Kasumi-1 (cell line): ENCODE data around the gene GNAQ.
"Not testable (repeated sequence)": the region's sequence is repeated elsewhere in the genome, so short reads cannot be mapped to it uniquely, and the experiment has no call there.

Experiments used
- DNase-seq, 2 experiments: peaks; one replicate each; lab custom pipeline; 2025; lab: John Stamatoyannopoulos, UW

Gene GNAQ

GRCh38 chr9:78031444-78031892 lies at the start of gene GNAQ:
GNAQ (minus strand) TSS chr9:78031811; CDS start chr9:78031235, 576 bp downstream.
- DNase-seq: no peak

DNA sequence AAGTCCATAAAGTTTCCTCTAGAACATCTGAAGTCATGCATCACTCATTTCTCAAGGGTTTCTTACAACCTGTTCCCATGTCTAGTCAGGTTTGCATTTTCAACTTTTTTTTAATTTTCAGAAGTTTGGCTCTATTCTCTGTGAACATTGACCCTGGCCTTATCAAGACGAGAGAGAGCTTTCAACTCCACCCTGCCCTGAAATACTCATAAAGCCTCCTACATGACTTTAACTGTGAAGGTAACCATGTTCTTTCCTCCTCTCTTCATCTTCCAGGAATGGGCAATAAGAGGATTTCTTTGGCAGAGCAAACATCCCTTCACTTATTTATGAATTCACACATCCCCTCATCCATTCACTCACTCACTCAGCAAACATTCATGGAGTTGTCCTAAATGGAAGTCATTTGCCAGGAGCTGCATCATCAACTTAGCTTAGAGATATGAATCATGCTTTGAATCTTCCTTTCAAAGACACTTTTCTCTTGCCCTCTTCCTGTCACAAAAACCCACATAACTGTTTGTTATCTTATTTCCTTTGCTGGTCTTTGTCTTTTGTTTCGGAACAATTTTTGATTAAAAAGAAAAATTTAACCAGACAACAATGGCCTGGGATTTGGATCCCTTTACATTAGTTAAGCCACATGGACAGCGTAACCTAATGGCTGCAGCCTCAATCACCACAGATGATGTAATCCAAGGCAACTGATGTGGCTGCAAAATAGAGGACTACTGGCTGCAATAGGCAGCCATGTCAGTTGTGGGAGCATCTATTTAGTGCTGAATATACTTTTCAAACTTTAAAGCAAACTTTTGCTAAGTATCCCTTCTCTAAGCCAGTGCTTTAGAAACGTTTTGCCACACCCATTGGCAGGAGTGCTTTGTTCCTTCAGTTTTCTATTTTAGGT lies 43.0 kb upstream of the GNAQ start:
- no peak for DNase-seq

- DNase-seq: peak; percentile 53 to 65
These were observed 42.1 kb upstream of the GNAQ start for GRCh38 chr9:78073722-78074121.

GRCh38 chr9:78072586-78073199 lies 41.1 kb upstream of the GNAQ start:
- DNase-seq: no peak

DNA sequence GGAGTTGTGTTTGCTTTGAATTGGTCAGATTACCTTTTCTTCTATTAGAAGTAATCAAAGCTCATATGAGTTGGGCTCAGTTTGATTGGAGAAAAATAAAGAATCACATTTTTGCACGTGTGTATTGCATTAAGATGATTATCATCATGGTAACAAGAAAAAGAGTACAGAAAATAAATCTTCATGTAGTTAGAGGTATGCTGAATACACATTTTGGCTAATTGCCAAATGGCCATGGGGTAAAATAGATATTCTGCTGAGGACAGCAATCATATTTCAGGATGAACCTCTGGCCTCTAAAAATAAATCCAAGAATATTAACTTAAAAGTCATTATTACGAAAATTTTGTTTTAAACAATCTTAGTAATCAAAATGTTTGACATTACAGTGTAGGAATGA lies 38.9 kb upstream of the GNAQ start:
- DNase-seq: no peak

DNA sequence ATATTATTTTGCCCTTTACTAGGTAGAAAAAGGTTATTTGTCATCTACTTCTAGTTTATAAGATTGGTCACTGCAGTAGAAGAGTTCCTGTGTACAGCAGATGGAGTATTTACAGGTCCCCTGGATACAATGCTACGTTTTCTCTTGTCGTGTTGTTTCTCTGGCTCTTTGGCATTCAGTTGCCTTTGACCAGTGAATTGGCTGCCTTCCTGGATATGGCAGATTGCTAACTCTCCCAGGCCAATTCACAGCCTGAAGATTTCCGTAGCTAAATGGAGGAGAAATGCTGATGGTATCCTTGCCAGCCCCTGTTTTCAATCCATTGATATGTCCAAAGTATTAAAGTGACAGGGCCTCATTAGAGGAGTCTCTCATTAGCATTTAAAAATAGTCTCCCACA lies 32.5 kb upstream of the GNAQ start:
- no peak for DNase-seq

DNA sequence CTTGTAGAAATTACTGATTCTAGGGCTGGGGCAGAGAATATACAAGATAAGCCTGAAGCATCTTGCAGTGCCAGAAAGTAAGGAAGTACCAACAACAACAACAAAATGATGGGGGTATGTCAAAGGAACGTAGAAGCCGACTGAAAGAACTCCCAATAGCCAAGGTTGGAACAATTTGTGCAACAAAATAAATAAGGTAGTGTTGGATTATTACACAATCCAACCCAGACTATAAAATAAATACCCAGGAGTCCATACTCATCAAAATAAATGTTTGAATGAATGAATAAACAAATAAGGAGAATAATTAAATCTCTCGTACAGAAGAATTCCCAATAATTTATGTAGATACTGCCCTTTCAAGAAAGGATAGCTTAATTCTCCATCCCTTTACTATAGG lies 31.1 kb upstream of the GNAQ start:
- DNase-seq: no peak

GRCh38 chr9:78054218-78054617 lies 22.6 kb upstream of the GNAQ start:
- not testable (repeated sequence) for DNase-seq

DNA sequence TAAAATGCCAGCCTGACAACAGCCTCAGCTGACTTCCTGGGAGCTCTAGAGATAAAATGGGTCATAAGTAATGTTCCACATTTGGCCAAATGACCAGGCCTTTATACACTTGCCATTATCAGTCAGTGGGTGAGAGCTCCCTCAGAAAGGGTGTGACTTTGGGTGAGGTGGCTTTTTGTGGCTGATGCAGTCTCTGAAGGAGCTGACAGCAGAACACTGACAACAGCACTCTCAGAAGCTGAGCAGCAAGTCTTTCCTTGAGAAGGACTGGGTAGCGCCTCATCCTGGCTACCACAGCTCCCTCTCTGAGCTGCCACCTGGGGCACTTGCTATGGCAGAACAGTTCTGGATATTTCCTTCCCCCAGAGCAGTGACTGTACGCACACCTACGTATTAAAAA lies 22.0 kb upstream of the GNAQ start:
- DNase-seq: no peak

DNA sequence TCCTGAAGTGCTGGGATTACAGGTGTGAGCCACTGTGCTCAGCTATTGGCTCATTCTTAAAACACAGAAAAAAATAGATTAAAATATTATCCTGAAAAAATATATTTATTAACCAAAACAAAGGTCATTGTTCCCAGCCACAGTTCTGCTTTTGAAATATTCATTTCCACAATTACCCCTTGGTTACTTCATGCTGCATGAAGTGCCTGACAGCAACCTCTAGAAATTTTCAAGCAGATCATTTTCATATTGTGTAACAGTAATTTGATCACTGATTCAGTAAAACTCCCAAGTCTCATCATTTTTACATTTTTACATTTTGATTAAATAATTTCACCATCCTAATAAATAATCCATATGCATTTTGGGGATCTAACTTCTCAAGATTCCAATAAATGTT lies 18.8 kb upstream of the GNAQ start:
- no peak for DNase-seq

DNA sequence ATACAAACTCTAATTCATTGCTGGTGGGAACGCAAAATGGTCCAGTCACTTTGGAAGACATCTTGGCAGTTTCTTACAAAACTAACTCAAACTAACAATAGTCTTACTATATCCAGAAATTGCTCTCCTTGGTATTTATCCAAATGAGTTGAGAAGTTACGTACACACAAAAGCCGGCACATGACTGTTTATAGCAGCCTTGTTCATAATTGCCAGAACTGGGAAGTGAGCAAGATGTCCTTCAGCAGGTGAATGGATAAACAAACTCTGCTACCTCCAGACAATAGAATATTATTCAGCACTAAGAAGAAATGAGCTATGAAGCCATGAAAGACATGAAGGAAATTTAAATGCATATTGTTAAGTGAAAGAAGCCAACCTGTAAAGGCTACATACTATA lies 17.9 kb upstream of the GNAQ start:
- no peak for DNase-seq

- no peak for DNase-seq
These were observed 15.5 kb upstream of the GNAQ start for GRCh38 chr9:78047106-78047505.

GRCh38 chr9:78046112-78046511 lies 14.5 kb upstream of the GNAQ start:
- DNase-seq: no peak

DNA sequence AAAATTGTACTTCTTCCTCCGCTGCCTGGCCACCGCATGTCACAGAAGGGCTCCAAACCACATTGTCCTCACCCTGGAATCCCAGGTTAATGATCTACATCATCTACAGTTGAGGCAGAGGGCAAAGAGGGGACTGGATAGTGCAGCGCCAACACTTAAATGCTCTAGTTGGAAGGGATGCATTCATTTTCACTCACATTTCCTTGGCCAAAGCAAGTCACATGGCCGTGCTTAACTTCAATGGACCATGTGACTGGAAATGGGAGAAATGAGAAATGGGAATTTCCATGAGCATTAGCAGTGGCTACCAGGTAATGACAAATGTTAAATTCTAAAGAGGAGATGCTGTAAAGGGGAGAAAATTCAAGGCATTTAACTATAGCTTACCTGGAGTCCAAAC lies 13.3 kb upstream of the GNAQ start:
- DNase-seq: no peak

- no peak for DNase-seq
These were observed 12.6 kb upstream of the GNAQ start for GRCh38 chr9:78044189-78044588.

DNA sequence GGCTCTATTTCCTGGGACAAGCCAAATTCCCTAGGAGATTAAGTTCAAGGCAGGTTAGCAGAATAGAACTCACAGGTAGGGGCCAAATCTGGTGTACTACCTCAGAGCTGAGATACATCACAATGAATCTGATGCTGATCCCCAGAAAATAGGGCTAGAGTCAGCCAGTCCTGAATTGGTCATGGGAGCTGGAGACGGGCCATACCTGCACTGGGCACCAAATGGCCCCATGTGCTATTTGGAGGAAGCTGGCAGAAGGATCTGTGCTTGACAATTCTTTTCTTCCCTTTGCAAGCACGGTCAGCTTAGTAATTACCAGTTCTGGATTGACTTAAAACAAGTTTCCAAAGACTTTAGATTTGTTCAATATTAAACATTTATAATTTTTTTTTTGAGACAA lies 10.4 kb upstream of the GNAQ start:
- DNase-seq: no peak

GRCh38 chr9:78040726-78041125 lies 9.1 kb upstream of the GNAQ start:
- no peak for DNase-seq

DNA sequence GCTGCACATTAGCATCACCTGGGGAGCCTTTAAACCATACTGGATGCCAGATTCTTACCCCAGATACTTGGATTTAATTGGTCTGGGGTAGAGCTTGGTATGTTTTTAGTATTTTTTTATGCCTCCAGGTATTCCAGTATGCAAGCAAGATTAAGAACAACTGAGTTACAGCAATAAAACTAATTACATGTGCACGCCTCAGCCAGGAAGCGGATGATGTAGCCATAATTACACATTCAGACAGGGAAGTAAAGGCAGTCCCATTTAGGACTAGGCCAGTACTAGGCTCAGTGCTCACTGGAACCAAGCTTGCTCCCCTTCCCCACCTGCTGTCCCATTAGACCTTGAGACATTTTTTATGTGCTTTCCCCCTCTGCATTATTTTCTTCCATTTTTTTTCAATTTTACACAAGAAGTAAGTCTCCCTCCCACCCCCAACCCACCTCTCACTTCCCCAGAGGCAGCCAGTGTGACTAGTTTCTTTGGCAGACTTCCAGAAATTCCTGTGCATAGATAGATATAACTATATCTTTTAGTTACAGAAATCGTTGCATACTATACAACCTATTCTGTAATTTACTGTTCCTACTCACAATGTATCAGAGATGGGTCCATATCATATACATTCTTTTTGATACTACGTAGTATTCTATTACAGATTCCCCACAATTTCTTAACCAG lies 7.1 kb upstream of the GNAQ start:
- DNase-seq: peak; percentile 21 to 22

- peak; percentile 93 to 94 for DNase-seq
These were observed 3.9 kb upstream of the GNAQ start for GRCh38 chr9:78035383-78035993.

GRCh38 chr9:78033870-78034269 lies 2.3 kb upstream of the GNAQ start:
- DNase-seq: peak; percentile 17 to 38

DNA sequence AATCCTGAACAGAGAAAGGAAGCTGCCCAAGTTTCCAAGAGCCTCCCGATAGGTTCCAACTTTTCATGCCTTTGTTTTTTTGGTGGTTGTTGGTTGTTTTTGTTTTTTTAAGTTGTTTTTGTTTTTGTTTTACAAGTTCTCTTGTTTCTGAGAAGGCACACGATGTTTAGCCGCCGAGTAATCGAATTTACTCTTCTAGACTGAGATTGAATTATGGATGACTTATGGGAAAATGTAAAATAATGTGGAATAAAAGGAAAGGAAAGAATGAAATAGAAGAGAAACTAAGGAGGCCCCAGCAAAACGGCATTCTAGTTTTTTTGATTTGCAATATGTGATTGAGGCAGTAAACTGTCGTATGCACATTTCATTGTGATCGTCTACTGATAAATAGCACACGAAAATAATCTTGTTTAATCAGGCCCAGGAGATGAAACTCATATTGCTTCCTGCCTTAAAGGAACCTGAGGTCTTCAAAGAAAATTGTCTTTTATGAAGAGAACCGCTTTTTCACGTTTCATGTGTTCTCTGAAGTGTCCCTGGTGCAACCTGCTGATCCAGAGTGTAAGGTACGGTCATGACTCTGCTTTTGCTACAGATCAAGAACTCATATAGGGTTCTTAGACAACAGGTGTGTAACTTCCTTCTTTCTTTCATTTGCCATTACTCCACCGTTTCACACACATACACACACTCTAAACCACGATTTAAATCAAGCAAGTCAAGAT lies 1.3 kb upstream of the GNAQ start:
- DNase-seq: peak; percentile 23 to 30
